ENCODE data around the gene MARCHF10. TPM values are rescaled to one million over a fixed set of nuclear protein-coding genes. Genes with fewer than 3 reads are reported as not detected.

Gene MARCHF10
- total RNA-seq, 2 experiments from 2014 or later, result not detected

- intact Hi-C loops (cut with micrococcal nuclease), result no loop called here
- H3K27me3 Mint-ChIP-seq, result peaks cover 3% of the 10 kb centered on the region
- POLR2A ChIA-PET, result interaction anchor here (0.6 to 1.0 kb wide), 2 partner anchors 16 to 208 kb away, joined by 3 to 5 read pairs; no protein-coding TSS in a partner anchor
- H3K27ac Mint-ChIP-seq, result no peak overlapping the region
- TF ChIP-seq CTCF (IDR thresholded peaks at IDR 0.05), result no peak
- no peaks in the 10 kb centered on the region for H3K36me3 Mint-ChIP-seq (ENCODE audit: low read depth)
- no peak overlapping the region for H3K4me3 Mint-ChIP-seq
- CTCF ChIA-PET, result no interaction called here
- DNase-seq (no peak), ATAC-seq (no peak)
- no peaks in the 10 kb centered on the region for H3K9me3 Mint-ChIP-seq
- peaks cover 9% of the 10 kb centered on the region for H3K4me1 Mint-ChIP-seq (ENCODE audit: low read depth)
These were observed 73.0 kb downstream of the MARCHF10 start for GRCh38 chr17:62735044-62735651.

- Mint-ChIP-seq H3K4me1 (ENCODE audit: low read depth) (peaks cover under 1% of the 10 kb centered on the region), H3K27ac (no peak overlapping the region), H3K4me3 (no peak overlapping the region), H3K9me3 (no peaks in the 10 kb centered on the region), H3K36me3 (ENCODE audit: low read depth) (no peaks in the 10 kb centered on the region), H3K27me3 (peaks cover 17% of the 10 kb centered on the region)
- ATAC-seq (no peak), DNase-seq (no peak)
- POLR2A ChIA-PET, result no interaction called here
- CTCF ChIA-PET, result interaction anchor here (1.3 kb wide), 1 partner anchor 8 kb away, joined by 3 read pairs; no protein-coding TSS in a partner anchor
- TF ChIP-seq CTCF (IDR thresholded peaks at IDR 0.05), result no peak
- intact Hi-C loops (cut with micrococcal nuclease), result no loop called here
These were observed 76.0 kb downstream of the MARCHF10 start for GRCh38 chr17:62732125-62732524.

GRCh38 chr17:62727916-62728672 lies 80.0 kb downstream of the MARCHF10 start:
- ChIA-PET POLR2A (no interaction called here), CTCF (interaction anchor here (1.3 kb wide), 1 partner anchor 34 kb away, joined by 3 read pairs; no protein-coding TSS in a partner anchor)
- Mint-ChIP-seq H3K27me3 (peaks cover 35% of the 10 kb centered on the region), H3K27ac (no peak overlapping the region), H3K4me1 (ENCODE audit: low read depth) (peaks cover 26% of the 10 kb centered on the region), H3K4me3 (no peak overlapping the region), H3K9me3 (no peaks in the 10 kb centered on the region), H3K36me3 (ENCODE audit: low read depth) (no peaks in the 10 kb centered on the region)
- no peak for TF ChIP-seq CTCF (IDR thresholded peaks at IDR 0.05)
- no peak for DNase-seq
- ATAC-seq, result no peak
- intact Hi-C loops (cut with micrococcal nuclease), result loop anchor here (10.0 kb wide), 1 partner anchor 73 kb away; no protein-coding TSS in a partner anchor

GRCh38 chr17:62725791-62726249 lies 82.3 kb downstream of the MARCHF10 start:
- no peak overlapping the region for H3K4me3 Mint-ChIP-seq
- ChIA-PET POLR2A (interaction anchor here (0.7 kb wide), 1 partner anchor 18 kb away, joined by 3 read pairs; no protein-coding TSS in a partner anchor), CTCF (no interaction called here)
- DNase-seq (no peak), ATAC-seq (no peak)
- intact Hi-C loops (cut with micrococcal nuclease), result loop anchor here (10.0 kb wide), 1 partner anchor 71 kb away; no protein-coding TSS in a partner anchor
- H3K36me3 Mint-ChIP-seq (ENCODE audit: low read depth), result no peaks in the 10 kb centered on the region
- H3K27ac Mint-ChIP-seq, result no peak overlapping the region
- TF ChIP-seq CTCF (IDR thresholded peaks at IDR 0.05), result no peak
- H3K4me1 Mint-ChIP-seq (ENCODE audit: low read depth), result peaks cover 27% of the 10 kb centered on the region
- H3K27me3 Mint-ChIP-seq, result peaks cover 36% of the 10 kb centered on the region
- H3K9me3 Mint-ChIP-seq, result no peaks in the 10 kb centered on the region

Data from activated CD8-positive, alpha-beta T cell treated with anti-CD3 and anti-CD28 coated beads for 36 hours (primary cell).